C4-2B (cell line): Measurements from ENCODE around the gene ISOC1.

Experiments used
- H3K27ac ChIP-seq: fragments of 450-650 bp; 2 replicates; pipeline ENCODE4 v1.5.1; 2017
- ZFX ChIP-seq: fragments of 450-650 bp; IDR thresholded peaks from 2 replicates; pipeline ENCODE4 v1.6.1; 2017
- TF ChIP-seq, protein P1 (sequence below): fragments of 450-650 bp; conservative IDR thresholded peaks from 2 replicates; pipeline ENCODE4 v1.5.1; 2017; ENCODE audit warnings: mild to moderate bottlenecking

ISOC1 gene

GRCh38 chr5:129096382-129096991 lies 1.9 kb downstream of the ISOC1 start:
- H3K27ac ChIP-seq: no peak overlapping the region
- TF ChIP-seq ZFX: no peak
- TF ChIP-seq, protein P1, sequence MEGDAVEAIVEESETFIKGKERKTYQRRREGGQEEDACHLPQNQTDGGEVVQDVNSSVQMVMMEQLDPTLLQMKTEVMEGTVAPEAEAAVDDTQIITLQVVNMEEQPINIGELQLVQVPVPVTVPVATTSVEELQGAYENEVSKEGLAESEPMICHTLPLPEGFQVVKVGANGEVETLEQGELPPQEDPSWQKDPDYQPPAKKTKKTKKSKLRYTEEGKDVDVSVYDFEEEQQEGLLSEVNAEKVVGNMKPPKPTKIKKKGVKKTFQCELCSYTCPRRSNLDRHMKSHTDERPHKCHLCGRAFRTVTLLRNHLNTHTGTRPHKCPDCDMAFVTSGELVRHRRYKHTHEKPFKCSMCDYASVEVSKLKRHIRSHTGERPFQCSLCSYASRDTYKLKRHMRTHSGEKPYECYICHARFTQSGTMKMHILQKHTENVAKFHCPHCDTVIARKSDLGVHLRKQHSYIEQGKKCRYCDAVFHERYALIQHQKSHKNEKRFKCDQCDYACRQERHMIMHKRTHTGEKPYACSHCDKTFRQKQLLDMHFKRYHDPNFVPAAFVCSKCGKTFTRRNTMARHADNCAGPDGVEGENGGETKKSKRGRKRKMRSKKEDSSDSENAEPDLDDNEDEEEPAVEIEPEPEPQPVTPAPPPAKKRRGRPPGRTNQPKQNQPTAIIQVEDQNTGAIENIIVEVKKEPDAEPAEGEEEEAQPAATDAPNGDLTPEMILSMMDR: no peak

DNA sequence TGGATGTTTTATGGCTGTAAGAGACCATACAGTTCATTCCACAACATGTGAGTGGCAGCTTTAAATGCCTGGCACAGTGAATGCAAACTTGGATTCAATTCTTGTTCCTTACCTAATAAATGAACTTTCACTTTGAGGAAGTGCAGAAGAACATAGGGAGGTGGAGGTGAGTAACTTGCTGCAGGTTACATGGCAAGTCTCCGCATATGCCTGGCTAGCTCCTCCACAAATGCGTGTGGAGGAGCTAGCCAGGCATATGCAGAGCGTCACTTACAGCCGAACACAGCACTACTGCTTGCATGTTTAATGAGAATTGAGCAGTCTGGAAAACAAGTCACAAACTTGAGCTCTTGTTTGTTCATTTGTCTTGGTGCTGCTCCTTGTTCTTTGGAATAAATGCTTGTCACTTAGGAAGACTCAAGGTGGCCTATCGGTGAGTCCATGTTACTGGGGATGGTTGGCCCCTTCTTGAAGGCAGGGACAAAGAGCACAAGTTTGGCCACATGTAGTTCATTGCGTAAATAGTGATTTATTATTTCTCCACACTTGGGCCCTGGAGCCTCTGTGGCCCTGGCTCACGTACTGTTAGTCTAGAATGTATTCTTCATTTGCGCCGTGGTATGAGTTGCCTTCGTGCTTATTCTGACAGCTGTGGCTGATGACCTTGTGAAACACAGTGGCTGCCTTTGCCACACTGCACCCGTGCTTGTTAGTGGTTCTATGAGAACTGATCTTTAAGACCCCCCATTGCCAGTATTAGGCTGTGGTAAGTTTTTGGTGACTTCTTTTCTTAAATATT lies 3.1 kb downstream of the ISOC1 start:
- H3K27ac ChIP-seq: no peak overlapping the region
- TF ChIP-seq, protein P1: no peak
- no peak for TF ChIP-seq ZFX

DNA sequence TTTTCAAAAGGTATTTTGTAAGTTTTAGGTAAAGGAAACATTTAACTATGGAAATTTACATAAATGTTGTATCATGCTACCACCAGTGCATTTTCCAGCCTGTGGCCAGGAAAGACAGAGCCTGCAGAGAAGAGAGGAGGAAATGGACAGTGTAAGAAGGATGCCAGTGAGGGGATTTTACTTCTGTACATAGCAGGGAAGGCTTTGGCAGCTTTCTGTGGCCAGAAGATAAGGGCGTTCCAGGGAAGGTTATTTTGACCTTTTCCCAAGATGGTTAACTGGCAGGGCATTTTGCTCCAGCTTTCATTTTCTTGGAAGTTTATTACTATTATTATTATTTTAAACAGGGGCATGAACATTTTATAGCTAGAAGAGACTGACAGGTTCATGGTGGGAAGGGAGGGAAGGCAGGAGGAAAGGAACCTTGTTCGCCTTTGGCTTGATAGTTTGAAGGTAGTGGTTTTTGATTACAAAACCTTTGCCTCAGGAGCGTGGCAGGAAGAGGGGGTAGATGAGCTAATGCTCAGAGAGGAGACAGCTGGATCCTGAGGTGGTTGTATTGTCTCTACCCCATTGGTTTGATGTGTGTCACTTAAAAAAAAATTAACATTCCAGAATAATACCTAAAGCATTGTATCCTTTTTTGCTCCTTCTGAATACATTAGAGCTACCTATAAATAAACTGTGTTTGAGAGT lies 4.1 kb downstream of the ISOC1 start:
- no peak for TF ChIP-seq ZFX
- TF ChIP-seq, protein P1: no peak
- no peak overlapping the region for H3K27ac ChIP-seq

DNA sequence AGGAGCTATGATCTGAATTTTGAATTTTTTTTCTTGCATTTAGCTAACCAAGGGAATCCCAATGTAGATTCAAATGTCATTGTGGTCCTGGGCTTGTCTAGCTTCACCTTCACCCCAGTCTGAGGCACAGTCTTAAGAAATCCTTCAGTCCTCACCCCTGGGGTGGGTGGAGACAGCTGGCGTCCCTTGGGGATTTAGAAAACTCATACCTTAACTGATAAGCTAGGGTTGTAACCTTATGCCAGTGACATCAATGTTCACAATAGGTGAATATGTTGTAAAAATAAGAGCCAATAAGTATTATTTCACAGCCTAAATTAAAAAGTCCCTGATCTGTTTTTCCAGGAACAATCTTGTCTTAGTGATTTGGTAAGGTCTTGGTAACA lies 4.6 kb downstream of the ISOC1 start:
- no peak for TF ChIP-seq ZFX
- TF ChIP-seq, protein P1: no peak
- H3K27ac ChIP-seq: no peak overlapping the region

- TF ChIP-seq, protein P1: no peak
- no peak for TF ChIP-seq ZFX
- no peak overlapping the region for H3K27ac ChIP-seq
Measured at GRCh38 chr5:129101794-129102193, 7.2 kb downstream of the ISOC1 start.

- TF ChIP-seq, protein P1: no peak
- TF ChIP-seq ZFX: no peak
- H3K27ac ChIP-seq: no peak overlapping the region
Measured at GRCh38 chr5:129103397-129103796, 8.8 kb downstream of the ISOC1 start.

- H3K27ac ChIP-seq: no peak overlapping the region
- no peak for TF ChIP-seq ZFX
- TF ChIP-seq, protein P1: no peak
Measured at GRCh38 chr5:129104915-129105455, 10.4 kb downstream of the ISOC1 start.
